Activated CD4-positive, CD25-positive, alpha-beta regulatory T cell treated with anti-CD3 and anti-CD28 coated beads, Interleukin-2, amount 50 U/mL, for 16 hours (primary cell): Measurements from ENCODE around the gene YAF2.
A peak's percentile ranks its signal among the peaks of the same experiment; 100 is the strongest.
"Not testable (repeated sequence)": the region's sequence is repeated elsewhere in the genome, so short reads cannot be mapped to it uniquely, and the experiment has no call there.

ENCODE experiments used
- DNase-seq: peaks from one replicate; pipeline ENCODE4 v3.0.0-alpha.2; 2020; ENCODE audit warnings: low read depth, low spot score

YAF2 gene

GRCh38 chr12:42255221-42255865, 17.3 kb upstream of the YAF2 start:
- DNase-seq: no peak

GRCh38 chr12:42252645-42253044, 14.6 kb upstream of the YAF2 start:
- DNase-seq: not testable (repeated sequence)

GRCh38 chr12:42249033-42249432, 11.0 kb upstream of the YAF2 start:
- DNase-seq: not testable (repeated sequence)

GRCh38 chr12:42240131-42240750, 2.2 kb upstream of the YAF2 start:
- DNase-seq: no peak

- no peak for DNase-seq
Measured at GRCh38 chr12:42237853-42238239, 202 bp downstream of the YAF2 start.

- DNase-seq: peak; percentile 42
Measured at GRCh38 chr12:42237052-42237852, 796 bp downstream of the YAF2 start.

GRCh38 chr12:42236017-42236416, 2.0 kb downstream of the YAF2 start:
- no peak for DNase-seq

GRCh38 chr12:42235426-42235825, 2.6 kb downstream of the YAF2 start:
- no peak for DNase-seq

- DNase-seq: no peak
Measured at GRCh38 chr12:42234970-42235369, 3.1 kb downstream of the YAF2 start.

- DNase-seq: not testable (repeated sequence)
Measured at GRCh38 chr12:42227525-42227924, 10.5 kb downstream of the YAF2 start.

- not testable (repeated sequence) for DNase-seq
Measured at GRCh38 chr12:42224501-42224900, 13.5 kb downstream of the YAF2 start.

- DNase-seq: no peak
Measured at GRCh38 chr12:42222724-42223123, 15.3 kb downstream of the YAF2 start.

GRCh38 chr12:42221726-42222125, 16.3 kb downstream of the YAF2 start:
- DNase-seq: no peak

- DNase-seq: no peak
Measured at GRCh38 chr12:42217656-42218055, 20.4 kb downstream of the YAF2 start.

GRCh38 chr12:42216737-42217136, 21.3 kb downstream of the YAF2 start:
- DNase-seq: no peak

GRCh38 chr12:42215759-42216158, 22.3 kb downstream of the YAF2 start:
- DNase-seq: not testable (repeated sequence)

- no peak for DNase-seq
Measured at GRCh38 chr12:42213954-42214426, 24.1 kb downstream of the YAF2 start.

GRCh38 chr12:42213023-42213422, 25.0 kb downstream of the YAF2 start:
- DNase-seq: no peak

- no peak for DNase-seq
Measured at GRCh38 chr12:42208574-42208973, 29.5 kb downstream of the YAF2 start.

GRCh38 chr12:42204819-42205218, 33.2 kb downstream of the YAF2 start:
- DNase-seq: no peak

- no peak for DNase-seq
Measured at GRCh38 chr12:42204362-42204761, 33.7 kb downstream of the YAF2 start.

GRCh38 chr12:42201063-42201462, 37.0 kb downstream of the YAF2 start:
- no peak for DNase-seq

GRCh38 chr12:42199007-42199406, 39.0 kb downstream of the YAF2 start:
- no peak for DNase-seq
